Measurements from ENCODE around the gene NAA40.
A peak's percentile ranks its signal among the peaks of the same experiment; 100 is the strongest.

Gene NAA40

GRCh38 chr11:63986932-63987513, 48.2 kb downstream of the NAA40 start:
- no peak for DNase-seq
- ATAC-seq: no peak

- ATAC-seq (no peak), DNase-seq (no peak)
These were observed 52.8 kb downstream of the NAA40 start for GRCh38 chr11:63991558-63991957.

GRCh38 chr11:63993100-63993499, 54.3 kb downstream of the NAA40 start:
- no peak for DNase-seq
- no peak for ATAC-seq

GRCh38 chr11:63993993-63994392, 55.2 kb downstream of the NAA40 start:
- no peak for ATAC-seq
- DNase-seq: no peak

- DNase-seq: no peak
- no peak for ATAC-seq
These were observed 57.7 kb downstream of the NAA40 start for GRCh38 chr11:63996512-63996911.

- ATAC-seq: no peak
These were observed 58.4 kb downstream of the NAA40 start for GRCh38 chr11:63997104-63997700.

GRCh38 chr11:63997801-63998337, 59.1 kb downstream of the NAA40 start:
- no peak for DNase-seq
- ATAC-seq: no peak

More at GRCh38 chr11:63997104-63997700, 58.4 kb downstream of the NAA40 start:
- DNase-seq: no peak

- DNase-seq (no peak), ATAC-seq (no peak)
These were observed 60.0 kb downstream of the NAA40 start for GRCh38 chr11:63998558-63999348.

- peak; percentile 69 for DNase-seq
- ATAC-seq: peak; percentile 44
These were observed 60.7 kb downstream of the NAA40 start for GRCh38 chr11:63999349-64000025.

- DNase-seq: peak; percentile 79
These were observed 61.4 kb downstream of the NAA40 start for GRCh38 chr11:64000026-64000739.

GRCh38 chr11:64000740-64001483, 62.1 kb downstream of the NAA40 start:
- DNase-seq (no peak), ATAC-seq (no peak)

More at GRCh38 chr11:64000026-64000739, 61.4 kb downstream of the NAA40 start:
- ATAC-seq: peak; percentile 85

GRCh38 chr11:64001484-64002420, 63.0 kb downstream of the NAA40 start:
- no peak for ATAC-seq
- DNase-seq: no peak

- no peak for ATAC-seq
- DNase-seq: no peak
These were observed 65.2 kb downstream of the NAA40 start for GRCh38 chr11:64003807-64004589.

GRCh38 chr11:64004590-64004984, 65.8 kb downstream of the NAA40 start:
- ATAC-seq (no peak), DNase-seq (no peak)

- ATAC-seq: no peak
These were observed 66.9 kb downstream of the NAA40 start for GRCh38 chr11:64005691-64006090.

GRCh38 chr11:64006398-64006797, 67.6 kb downstream of the NAA40 start:
- ATAC-seq (no peak), DNase-seq (no peak)

More at GRCh38 chr11:64005691-64006090, 66.9 kb downstream of the NAA40 start:
- DNase-seq: no peak
